ENCODE data around the gene PPIF. TPM values are rescaled to one million over a fixed set of nuclear protein-coding genes. Genes with fewer than 3 reads are reported as not detected.

The PPIF gene
- total and polyA plus RNA-seq, 2 of the 13 experiments (the other 11 are each of a cell fraction or from before 2014, with no cell fraction given): 147 to 157 TPM

DNA sequence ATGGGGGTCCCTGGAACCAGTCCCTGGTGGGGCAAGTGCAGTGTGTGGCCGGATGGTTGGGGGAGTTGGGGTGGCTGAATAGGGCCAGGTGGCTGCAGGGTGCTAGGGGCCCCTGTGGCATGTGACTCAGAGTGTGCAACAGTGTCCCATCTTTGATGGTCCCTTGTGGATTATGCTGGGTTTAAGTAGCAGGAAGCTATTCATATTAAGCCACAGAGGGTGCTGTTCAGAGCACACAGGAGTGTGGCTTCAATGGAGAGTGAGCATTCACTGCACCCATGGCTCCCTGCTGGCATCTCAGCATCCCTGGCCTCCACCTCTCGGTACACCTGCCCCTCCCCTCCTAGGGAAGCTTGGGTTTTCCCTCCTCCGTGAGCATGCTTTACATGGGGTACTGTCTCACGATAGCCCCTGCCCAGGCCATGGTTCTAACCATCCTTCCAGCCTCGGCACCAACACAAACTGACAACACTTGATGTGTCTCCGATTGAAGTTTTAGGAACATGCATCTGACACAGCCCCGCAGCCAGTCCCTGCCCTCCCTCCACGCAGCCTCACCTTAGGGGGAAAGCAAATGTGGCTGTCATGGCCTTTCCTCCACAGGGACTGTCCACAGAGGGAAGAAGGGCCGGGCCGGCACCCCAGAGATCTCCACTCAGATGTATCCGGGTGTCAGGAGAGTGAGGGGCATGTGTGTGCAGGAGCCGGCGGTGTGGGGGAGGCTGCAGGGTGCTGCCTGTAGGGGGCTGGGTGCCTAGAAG is 30.4 kb upstream of the PPIF start:
- BruUV-seq (replicated peaks): no TSS peak
- ATAC-seq (peak; percentile 53), DNase-seq (ENCODE audit: low spot score) (peak; percentile 35), FAIRE-seq (no peak)
- intact Hi-C loops (cut with micrococcal nuclease; ENCODE audit: unreplicated experiment): loop anchor here (2.0 kb wide), 1 partner anchor 18 kb away; no protein-coding TSS in a partner anchor
- Histone ChIP-seq H3K9me3 (ENCODE audit: low read length) (no peaks in the 10 kb centered on the region), H3K9ac (ENCODE audit: insufficient read depth, low read depth, low read length) (no peak overlapping the region), H3K27ac (ENCODE audit: extremely low read length, insufficient read depth, low read length) (no peak overlapping the region), H3K4me1 (ENCODE audit: insufficient read depth, low read length) (peaks cover 26% of the 10 kb centered on the region), H3K79me2 (ENCODE audit: insufficient read depth, low read length) (no peaks in the 10 kb centered on the region), H3K27me3 (ENCODE audit: control insufficient read depth in 1 of 2, insufficient read depth in 2 of 2, low read length in 2 of 2) (no peaks in the 10 kb centered on the region; a peak in 1 of 5 replicates), H3K4me2 (ENCODE audit: low read depth, low read length) (no peak overlapping the region), H4K20me1 (ENCODE audit: insufficient read depth, low read length) (no peaks in the 10 kb centered on the region; the same call in 1 of the 2 replicates), H2AFZ (ENCODE audit: low read length) (no peak overlapping the region), H3K36me3 (replicated peaks in 1 of 2; ENCODE audit: control insufficient read depth in 1 of 2, insufficient read depth in 2 of 2, low read length in 2 of 2) (peaks cover 6 to 12% of the 10 kb centered on the region in 2 experiments; a peak in 3 of 5 replicates), H3K4me3 (replicated peaks in 1 of 3; ENCODE audit: insufficient read depth in 1 of 3, low read depth in 2 of 3, low read length in 3 of 3) (no peak overlapping the region; a peak in 1 of 6 replicates)
- POLR2A ChIA-PET: interaction anchor here (0.9 to 1.8 kb wide), 2 partner anchors 14 to 31 kb away, joined by 3 to 6 read pairs; no protein-coding TSS in a partner anchor
- 70% methylated on average over 12 of the region's 13 CpGs for WGBS (ENCODE audit: low lambda C conversion rate)
- in situ Hi-C loops (cut with HindIII; ENCODE audit: extremely low pct_ligation_motif_present, low pct_unique_long_range_greater_than_20kb): no loop called here
- CTCF ChIA-PET (ENCODE audit: low intra/inter-chr PET ratio, low total read pairs): no interaction called here
- TF ChIP-seq KLF15 (CRISPR knock-in tag; IDR thresholded peaks at IDR 0.05; ENCODE audit: borderline replicate concordance): no peak
- TF ChIP-seq, protein P1, sequence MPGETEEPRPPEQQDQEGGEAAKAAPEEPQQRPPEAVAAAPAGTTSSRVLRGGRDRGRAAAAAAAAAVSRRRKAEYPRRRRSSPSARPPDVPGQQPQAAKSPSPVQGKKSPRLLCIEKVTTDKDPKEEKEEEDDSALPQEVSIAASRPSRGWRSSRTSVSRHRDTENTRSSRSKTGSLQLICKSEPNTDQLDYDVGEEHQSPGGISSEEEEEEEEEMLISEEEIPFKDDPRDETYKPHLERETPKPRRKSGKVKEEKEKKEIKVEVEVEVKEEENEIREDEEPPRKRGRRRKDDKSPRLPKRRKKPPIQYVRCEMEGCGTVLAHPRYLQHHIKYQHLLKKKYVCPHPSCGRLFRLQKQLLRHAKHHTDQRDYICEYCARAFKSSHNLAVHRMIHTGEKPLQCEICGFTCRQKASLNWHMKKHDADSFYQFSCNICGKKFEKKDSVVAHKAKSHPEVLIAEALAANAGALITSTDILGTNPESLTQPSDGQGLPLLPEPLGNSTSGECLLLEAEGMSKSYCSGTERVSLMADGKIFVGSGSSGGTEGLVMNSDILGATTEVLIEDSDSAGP (CRISPR knock-in tag; IDR thresholded peaks at IDR 0.05; ENCODE audit: borderline replicate concordance): peak; percentile 20
- TF ChIP-seq GABPA (IDR thresholded peaks at IDR 0.05; ENCODE audit: low read depth, low read length): no peak
- TF ChIP-seq GABPA (CRISPR knock-in tag; IDR thresholded peaks at IDR 0.05; ENCODE audit: low read depth): 0 out of 2 replicates have a peak, but pooled peaks have one; percentile 0
- TF ChIP-seq, protein P2, sequence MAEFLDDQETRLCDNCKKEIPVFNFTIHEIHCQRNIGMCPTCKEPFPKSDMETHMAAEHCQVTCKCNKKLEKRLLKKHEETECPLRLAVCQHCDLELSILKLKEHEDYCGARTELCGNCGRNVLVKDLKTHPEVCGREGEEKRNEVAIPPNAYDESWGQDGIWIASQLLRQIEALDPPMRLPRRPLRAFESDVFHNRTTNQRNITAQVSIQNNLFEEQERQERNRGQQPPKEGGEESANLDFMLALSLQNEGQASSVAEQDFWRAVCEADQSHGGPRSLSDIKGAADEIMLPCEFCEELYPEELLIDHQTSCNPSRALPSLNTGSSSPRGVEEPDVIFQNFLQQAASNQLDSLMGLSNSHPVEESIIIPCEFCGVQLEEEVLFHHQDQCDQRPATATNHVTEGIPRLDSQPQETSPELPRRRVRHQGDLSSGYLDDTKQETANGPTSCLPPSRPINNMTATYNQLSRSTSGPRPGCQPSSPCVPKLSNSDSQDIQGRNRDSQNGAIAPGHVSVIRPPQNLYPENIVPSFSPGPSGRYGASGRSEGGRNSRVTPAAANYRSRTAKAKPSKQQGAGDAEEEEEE (CRISPR knock-in tag; IDR thresholded peaks at IDR 0.05; ENCODE audit: borderline replicate concordance): no peak
- TF ChIP-seq SSRP1 (CRISPR knock-in tag; IDR thresholded peaks at IDR 0.05): peak; percentile 42; the same call in 1 of the 2 replicates
- TF ChIP-seq KDM5B (CRISPR knock-in tag; IDR thresholded peaks at IDR 0.05; ENCODE audit: borderline replicate concordance): peak; percentile 48; the same call in 1 of the 2 replicates
- TF ChIP-seq POLR2A (IDR thresholded peaks at IDR 0.05; ENCODE audit: insufficient read depth in 1 of 2, low read depth in 2 of 2, low read length in 2 of 2): peak; percentile 29 to 56; a peak in 2 of 4 replicates
- 0 out of 2 replicates have a peak, but pooled peaks have one; percentile 42 for TF ChIP-seq KDM2A (CRISPR knock-in tag; IDR thresholded peaks at IDR 0.05; ENCODE audit: borderline replicate concordance, low read depth)
- TF ChIP-seq, protein P3, sequence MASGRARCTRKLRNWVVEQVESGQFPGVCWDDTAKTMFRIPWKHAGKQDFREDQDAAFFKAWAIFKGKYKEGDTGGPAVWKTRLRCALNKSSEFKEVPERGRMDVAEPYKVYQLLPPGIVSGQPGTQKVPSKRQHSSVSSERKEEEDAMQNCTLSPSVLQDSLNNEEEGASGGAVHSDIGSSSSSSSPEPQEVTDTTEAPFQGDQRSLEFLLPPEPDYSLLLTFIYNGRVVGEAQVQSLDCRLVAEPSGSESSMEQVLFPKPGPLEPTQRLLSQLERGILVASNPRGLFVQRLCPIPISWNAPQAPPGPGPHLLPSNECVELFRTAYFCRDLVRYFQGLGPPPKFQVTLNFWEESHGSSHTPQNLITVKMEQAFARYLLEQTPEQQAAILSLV (CRISPR knock-in tag; IDR thresholded peaks at IDR 0.05; ENCODE audit: borderline replicate concordance): 0 out of 2 replicates have a peak, but pooled peaks have one; percentile 26
- TF ChIP-seq POLR2G (IDR thresholded peaks at IDR 0.05; ENCODE audit: low read depth, low read length): peak; percentile 48
- TF ChIP-seq SRY (CRISPR knock-in tag; IDR thresholded peaks at IDR 0.05): no peak
- TF ChIP-seq AGO2 (optimal IDR thresholded peaks at IDR 0.05; ENCODE audit: low read depth, low read length): peak; percentile 91
- TF ChIP-seq CHCHD3 (CRISPR knock-in tag; IDR thresholded peaks at IDR 0.05): 0 out of 2 replicates have a peak, but pooled peaks have one; percentile 37
- TF ChIP-seq ZNF224 (CRISPR knock-in tag; IDR thresholded peaks at IDR 0.05): no peak
- TF ChIP-seq ZNF253 (CRISPR knock-in tag; IDR thresholded peaks at IDR 0.05; ENCODE audit: borderline replicate concordance): 0 out of 2 replicates have a peak, but pooled peaks have one; percentile 27
- peak; percentile 84 for TF ChIP-seq RBM22 (optimal IDR thresholded peaks at IDR 0.05; ENCODE audit: low read length)

All from HepG2 (cell line).